GM23338 (cell line): Measurements from ENCODE around the gene SLC35F6. TPM values are rescaled to one million over a fixed set of nuclear protein-coding genes. Genes with fewer than 3 reads are reported as not detected.

Experiments used
- ATAC-seq: fragments of 200-7000 bp; cut with Tn5 transposase; 3 replicates; pipeline ENCODE4 v1.9.1; 2020
- DNase-seq: peaks from one replicate; pipeline ENCODE4 v3.0.0-alpha.2; 2015; ENCODE audit warnings: low spot score
- H2AFZ ChIP-seq: fragments of 200-600 bp; sonication (generic); 2 replicates; pipeline ENCODE4 v1.8.0; 2016; ENCODE audit warnings: antibody characterized with exemption, mild to moderate bottlenecking, moderate library complexity
- H3F3A ChIP-seq: fragments of 200-600 bp; sonication (generic); replicated peaks from 2 replicates; pipeline ENCODE4 v1.8.0; 2017; ENCODE audit warnings: antibody characterized with exemption, mixed run types, low read depth
- H3K27ac ChIP-seq: fragments of 200-600 bp; sonication (generic); 2 replicates; pipeline ENCODE4 v1.6.1; 2016; ENCODE audit warnings: low read depth
- H3K27me3 ChIP-seq: fragments of 200-600 bp; sonication (generic); 2 replicates; pipeline ENCODE4 v1.8.0; 2016; ENCODE audit warnings: mild to moderate bottlenecking, mixed run types, moderate library complexity; ENCODE audit not compliant: insufficient read depth
- H3K36me3 ChIP-seq: fragments of 200-600 bp; sonication (generic); 2 replicates; pipeline ENCODE4 v1.8.0; 2016; ENCODE audit warnings: mild to moderate bottlenecking; ENCODE audit not compliant: insufficient read depth
- H3K4me1 ChIP-seq: fragments of 200-600 bp; sonication (generic); 2 replicates; pipeline ENCODE4 v1.8.0; 2016; ENCODE audit warnings: mild to moderate bottlenecking, moderate library complexity; ENCODE audit not compliant: insufficient read depth
- H3K4me2 ChIP-seq: fragments of 200-600 bp; sonication (generic); 2 replicates; pipeline ENCODE4 v1.7.1; 2017; ENCODE audit warnings: mixed run types
- H3K4me3 ChIP-seq: fragments of 200-600 bp; sonication (generic); 2 replicates; pipeline ENCODE4 v1.6.1; 2016; ENCODE audit warnings: mixed run types
- H3K79me2 ChIP-seq: fragments of 200-600 bp; sonication (generic); replicated peaks from 2 replicates; pipeline ENCODE4 v1.8.0; 2017; ENCODE audit warnings: mild to moderate bottlenecking; ENCODE audit not compliant: insufficient read depth
- H3K9me2 ChIP-seq: fragments of 200-600 bp; sonication (generic); 2 replicates; pipeline ENCODE4 v1.8.0; 2017; ENCODE audit not compliant: insufficient read depth
- H4K20me1 ChIP-seq: fragments of 200-600 bp; sonication (generic); replicated peaks from 2 replicates; pipeline ENCODE4 v1.8.0; 2017; ENCODE audit warnings: mild to moderate bottlenecking; ENCODE audit not compliant: insufficient read depth
- H3K27ac Mint-ChIP-seq: 2 replicates; pipeline ENCODE4 v1.8.0; 2020; ENCODE audit warnings: inconsistent platforms, mild to moderate bottlenecking, moderate library complexity, mixed read lengths
- H3K27me3 Mint-ChIP-seq: 3 replicates; pipeline ENCODE4 v1.8.0; 2022; ENCODE audit warnings: low read depth, mild to moderate bottlenecking, moderate library complexity, mixed read lengths, inconsistent platforms; ENCODE audit not compliant: insufficient read depth, poor library complexity
- H3K36me3 Mint-ChIP-seq: 3 replicates; pipeline ENCODE4 v1.8.0; 2021; ENCODE audit warnings: low read depth, mild to moderate bottlenecking, inconsistent platforms, moderate library complexity, mixed read lengths
- H3K4me1 Mint-ChIP-seq: 3 replicates; pipeline ENCODE4 v1.8.0; 2020; ENCODE audit warnings: mild to moderate bottlenecking, inconsistent platforms, mixed read lengths
- H3K4me3 Mint-ChIP-seq: 3 replicates; pipeline ENCODE4 v1.8.0; 2021; ENCODE audit warnings: moderate library complexity, mild to moderate bottlenecking, inconsistent platforms, mixed read lengths
- H3K9me3 Mint-ChIP-seq: 3 replicates; pipeline ENCODE4 v1.8.0; 2020; ENCODE audit warnings: moderate library complexity, mild to moderate bottlenecking, inconsistent platforms, mixed read lengths
- CREB1 ChIP-seq: fragments of 250-450 bp; sonication (Bioruptor Pico); IDR thresholded peaks from 2 replicates; pipeline ENCODE4 v1.5.0; 2020; ENCODE audit warnings: low read depth, mild to moderate bottlenecking, moderate library complexity
- EZH2 ChIP-seq: fragments of 200-600 bp; sonication (generic); IDR thresholded peaks from one replicate; pipeline ENCODE4 v1.8.0; 2017; ENCODE audit warnings: antibody characterized with exemption, mild to moderate bottlenecking, low read depth; ENCODE audit not compliant: unreplicated experiment
- EZH2phosphoT487 ChIP-seq: fragments of 200-600 bp; sonication (generic); IDR thresholded peaks from one replicate; pipeline ENCODE4 v1.8.1; 2018; ENCODE audit warnings: antibody characterized with exemption; ENCODE audit not compliant: unreplicated experiment
- JUNB ChIP-seq: IDR thresholded peaks from one replicate; pipeline ENCODE4 v1.6.1; 2016; ENCODE audit warnings: antibody characterized with exemption; ENCODE audit not compliant: unreplicated experiment
- NANOG ChIP-seq: IDR thresholded peaks from 2 replicates; pipeline ENCODE4 v1.6.1; 2016; ENCODE audit warnings: antibody characterized with exemption, borderline replicate concordance
- POLR2AphosphoS5 ChIP-seq: IDR thresholded peaks from 2 replicates; pipeline ENCODE4 v1.6.1; 2016; ENCODE audit warnings: antibody characterized with exemption, low read depth
- STAT1 ChIP-seq: IDR thresholded peaks from one replicate; pipeline ENCODE4 v1.6.1; 2016; ENCODE audit warnings: antibody characterized with exemption; ENCODE audit not compliant: unreplicated experiment
- ZNF114 ChIP-seq: fragments of 250-450 bp; sonication (Bioruptor Pico); IDR thresholded peaks from 2 replicates; pipeline ENCODE4 v1.5.0; 2020; ENCODE audit warnings: mild to moderate bottlenecking, moderate library complexity
- ZNF331 ChIP-seq: fragments of 250-450 bp; sonication (Bioruptor Pico); IDR thresholded peaks from 2 replicates; pipeline ENCODE4 v1.5.0; 2020; ENCODE audit warnings: low read depth, mild to moderate bottlenecking, moderate library complexity
- polyA plus RNA-seq: library from polyadenylated mRNA; unstranded; fragments of >200 nt; fragmentation: Nextera tagmentation; extraction: Ambion mirVana; gene quantifications from 2 replicates; pipeline ENCODE4 v1.2.1, GENCODE V29; 2016
- total RNA-seq: library from RNA; depleted of rRNA; stranded (reverse); fragments of >200 nt; shearing (Covaris generic); gene quantifications from 2 replicates; pipeline ENCODE4 v1.2.3, GENCODE V29; 2014
- TF ChIP-seq, protein P1 (sequence below): fragments of 250-450 bp; sonication (Bioruptor Pico); IDR thresholded peaks from 2 replicates; pipeline ENCODE4 v1.5.0; 2020; ENCODE audit warnings: mild to moderate bottlenecking, moderate library complexity
- TF ChIP-seq, protein P2 (sequence below), 2 experiments: fragments of 200-600 bp in 1 of 2; sonication (generic) in 1 of 2; conservative IDR thresholded peaks; 2 replicates each; pipeline versions ENCODE4 v1.5.1 to v1.6.1; 2016 to 2017; ENCODE audit warnings: antibody characterized with exemption in 2 of 2, low read depth in 2 of 2, mild to moderate bottlenecking in 2 of 2, moderate library complexity in 1 of 2
- TF ChIP-seq, protein P3 (sequence below): IDR thresholded peaks from one replicate; pipeline ENCODE4 v1.6.1; 2018; ENCODE audit warnings: antibody characterized with exemption; ENCODE audit not compliant: unreplicated experiment
- TF ChIP-seq, protein P4 (sequence below): IDR thresholded peaks from 2 replicates; pipeline ENCODE4 v1.6.1; 2016; ENCODE audit warnings: antibody characterized with exemption

The SLC35F6 gene
- total and polyA plus RNA-seq, 2 experiments from 2014 or later = 6.0 to 15.0 TPM

DNA sequence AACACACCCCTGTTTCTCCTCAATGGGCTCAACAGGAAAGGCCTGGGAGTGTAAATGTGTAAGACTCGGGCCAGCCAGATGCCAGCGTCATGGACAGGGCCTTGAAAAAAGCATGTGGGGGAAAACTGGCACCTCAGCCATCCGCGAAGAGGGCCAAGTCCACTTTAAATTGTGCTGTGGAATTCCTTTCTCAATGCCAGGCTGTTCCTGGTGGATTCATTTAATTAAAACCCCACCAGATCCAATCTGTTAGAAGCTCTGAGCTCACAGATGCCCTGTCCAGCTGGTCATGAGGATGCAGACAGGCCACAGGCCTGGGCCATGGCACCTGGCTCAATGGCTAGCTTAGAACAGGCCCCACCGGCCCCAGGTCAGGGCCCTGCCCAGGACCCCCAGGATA, 46.7 kb upstream of the SLC35F6 start:
- Histone ChIP-seq H3K27ac (no peak overlapping the region), H3K4me2 (no peak overlapping the region), H3K9me2 (no peaks in the 10 kb centered on the region), H3K36me3 (no peaks in the 10 kb centered on the region), H4K20me1 (no peaks in the 10 kb centered on the region), H2AFZ (no peak overlapping the region), H3F3A (no peaks in the 10 kb centered on the region), H3K4me3 (no peak overlapping the region), H3K79me2 (no peaks in the 10 kb centered on the region), H3K27me3 (no peaks in the 10 kb centered on the region), H3K4me1 (peaks cover 5% of the 10 kb centered on the region)
- H3K4me3 Mint-ChIP-seq = no peak overlapping the region
- no peak for DNase-seq
- peaks cover 8% of the 10 kb centered on the region for H3K27me3 Mint-ChIP-seq
- H3K36me3 Mint-ChIP-seq = no peaks in the 10 kb centered on the region
- H3K27ac Mint-ChIP-seq = no peak overlapping the region
- peaks cover 13% of the 10 kb centered on the region for H3K4me1 Mint-ChIP-seq
- no peak for ATAC-seq
- TF ChIP-seq, protein P1, sequence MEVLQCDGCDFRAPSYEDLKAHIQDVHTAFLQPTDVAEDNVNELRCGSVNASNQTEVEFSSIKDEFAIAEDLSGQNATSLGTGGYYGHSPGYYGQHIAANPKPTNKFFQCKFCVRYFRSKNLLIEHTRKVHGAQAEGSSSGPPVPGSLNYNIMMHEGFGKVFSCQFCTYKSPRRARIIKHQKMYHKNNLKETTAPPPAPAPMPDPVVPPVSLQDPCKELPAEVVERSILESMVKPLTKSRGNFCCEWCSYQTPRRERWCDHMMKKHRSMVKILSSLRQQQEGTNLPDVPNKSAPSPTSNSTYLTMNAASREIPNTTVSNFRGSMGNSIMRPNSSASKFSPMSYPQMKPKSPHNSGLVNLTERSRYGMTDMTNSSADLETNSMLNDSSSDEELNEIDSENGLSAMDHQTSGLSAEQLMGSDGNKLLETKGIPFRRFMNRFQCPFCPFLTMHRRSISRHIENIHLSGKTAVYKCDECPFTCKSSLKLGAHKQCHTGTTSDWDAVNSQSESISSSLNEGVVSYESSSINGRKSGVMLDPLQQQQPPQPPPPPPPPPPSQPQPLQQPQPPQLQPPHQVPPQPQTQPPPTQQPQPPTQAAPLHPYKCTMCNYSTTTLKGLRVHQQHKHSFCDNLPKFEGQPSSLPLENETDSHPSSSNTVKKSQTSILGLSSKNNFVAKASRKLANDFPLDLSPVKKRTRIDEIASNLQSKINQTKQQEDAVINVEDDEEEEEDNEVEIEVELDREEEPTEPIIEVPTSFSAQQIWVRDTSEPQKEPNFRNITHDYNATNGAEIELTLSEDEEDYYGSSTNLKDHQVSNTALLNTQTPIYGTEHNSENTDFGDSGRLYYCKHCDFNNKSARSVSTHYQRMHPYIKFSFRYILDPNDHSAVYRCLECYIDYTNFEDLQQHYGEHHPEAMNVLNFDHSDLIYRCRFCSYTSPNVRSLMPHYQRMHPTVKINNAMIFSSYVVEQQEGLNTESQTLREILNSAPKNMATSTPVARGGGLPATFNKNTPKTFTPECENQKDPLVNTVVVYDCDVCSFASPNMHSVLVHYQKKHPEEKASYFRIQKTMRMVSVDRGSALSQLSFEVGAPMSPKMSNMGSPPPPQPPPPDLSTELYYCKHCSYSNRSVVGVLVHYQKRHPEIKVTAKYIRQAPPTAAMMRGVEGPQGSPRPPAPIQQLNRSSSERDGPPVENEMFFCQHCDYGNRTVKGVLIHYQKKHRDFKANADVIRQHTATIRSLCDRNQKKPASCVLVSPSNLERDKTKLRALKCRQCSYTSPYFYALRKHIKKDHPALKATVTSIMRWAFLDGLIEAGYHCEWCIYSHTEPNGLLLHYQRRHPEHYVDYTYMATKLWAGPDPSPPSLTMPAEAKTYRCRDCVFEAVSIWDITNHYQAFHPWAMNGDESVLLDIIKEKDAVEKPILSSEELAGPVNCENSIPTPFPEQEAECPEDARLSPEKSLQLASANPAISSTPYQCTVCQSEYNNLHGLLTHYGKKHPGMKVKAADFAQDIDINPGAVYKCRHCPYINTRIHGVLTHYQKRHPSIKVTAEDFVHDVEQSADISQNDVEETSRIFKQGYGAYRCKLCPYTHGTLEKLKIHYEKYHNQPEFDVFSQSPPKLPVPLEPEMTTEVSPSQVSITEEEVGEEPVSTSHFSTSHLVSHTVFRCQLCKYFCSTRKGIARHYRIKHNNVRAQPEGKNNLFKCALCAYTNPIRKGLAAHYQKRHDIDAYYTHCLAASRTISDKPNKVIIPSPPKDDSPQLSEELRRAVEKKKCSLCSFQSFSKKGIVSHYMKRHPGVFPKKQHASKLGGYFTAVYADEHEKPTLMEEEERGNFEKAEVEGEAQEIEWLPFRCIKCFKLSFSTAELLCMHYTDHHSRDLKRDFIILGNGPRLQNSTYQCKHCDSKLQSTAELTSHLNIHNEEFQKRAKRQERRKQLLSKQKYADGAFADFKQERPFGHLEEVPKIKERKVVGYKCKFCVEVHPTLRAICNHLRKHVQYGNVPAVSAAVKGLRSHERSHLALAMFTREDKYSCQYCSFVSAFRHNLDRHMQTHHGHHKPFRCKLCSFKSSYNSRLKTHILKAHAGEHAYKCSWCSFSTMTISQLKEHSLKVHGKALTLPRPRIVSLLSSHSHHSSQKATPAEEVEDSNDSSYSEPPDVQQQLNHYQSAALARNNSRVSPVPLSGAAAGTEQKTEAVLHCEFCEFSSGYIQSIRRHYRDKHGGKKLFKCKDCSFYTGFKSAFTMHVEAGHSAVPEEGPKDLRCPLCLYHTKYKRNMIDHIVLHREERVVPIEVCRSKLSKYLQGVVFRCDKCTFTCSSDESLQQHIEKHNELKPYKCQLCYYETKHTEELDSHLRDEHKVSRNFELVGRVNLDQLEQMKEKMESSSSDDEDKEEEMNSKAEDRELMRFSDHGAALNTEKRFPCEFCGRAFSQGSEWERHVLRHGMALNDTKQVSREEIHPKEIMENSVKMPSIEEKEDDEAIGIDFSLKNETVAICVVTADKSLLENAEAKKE (CRISPR knock-in tag) = no peak
- TF ChIP-seq POLR2AphosphoS5 (no peak), ZNF331 (CRISPR knock-in tag) (no peak), NANOG (no peak), CREB1 (CRISPR knock-in tag) (no peak), EZH2 (no peak), EZH2phosphoT487 (no peak), JUNB (no peak), ZNF114 (CRISPR knock-in tag) (no peak), STAT1 (no peak)
- TF ChIP-seq, protein P2, sequence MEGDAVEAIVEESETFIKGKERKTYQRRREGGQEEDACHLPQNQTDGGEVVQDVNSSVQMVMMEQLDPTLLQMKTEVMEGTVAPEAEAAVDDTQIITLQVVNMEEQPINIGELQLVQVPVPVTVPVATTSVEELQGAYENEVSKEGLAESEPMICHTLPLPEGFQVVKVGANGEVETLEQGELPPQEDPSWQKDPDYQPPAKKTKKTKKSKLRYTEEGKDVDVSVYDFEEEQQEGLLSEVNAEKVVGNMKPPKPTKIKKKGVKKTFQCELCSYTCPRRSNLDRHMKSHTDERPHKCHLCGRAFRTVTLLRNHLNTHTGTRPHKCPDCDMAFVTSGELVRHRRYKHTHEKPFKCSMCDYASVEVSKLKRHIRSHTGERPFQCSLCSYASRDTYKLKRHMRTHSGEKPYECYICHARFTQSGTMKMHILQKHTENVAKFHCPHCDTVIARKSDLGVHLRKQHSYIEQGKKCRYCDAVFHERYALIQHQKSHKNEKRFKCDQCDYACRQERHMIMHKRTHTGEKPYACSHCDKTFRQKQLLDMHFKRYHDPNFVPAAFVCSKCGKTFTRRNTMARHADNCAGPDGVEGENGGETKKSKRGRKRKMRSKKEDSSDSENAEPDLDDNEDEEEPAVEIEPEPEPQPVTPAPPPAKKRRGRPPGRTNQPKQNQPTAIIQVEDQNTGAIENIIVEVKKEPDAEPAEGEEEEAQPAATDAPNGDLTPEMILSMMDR (conservative IDR thresholded peaks at IDR 0.05; ENCODE audit: low read depth in 2 of 2) = no peak
- TF ChIP-seq, protein P3, sequence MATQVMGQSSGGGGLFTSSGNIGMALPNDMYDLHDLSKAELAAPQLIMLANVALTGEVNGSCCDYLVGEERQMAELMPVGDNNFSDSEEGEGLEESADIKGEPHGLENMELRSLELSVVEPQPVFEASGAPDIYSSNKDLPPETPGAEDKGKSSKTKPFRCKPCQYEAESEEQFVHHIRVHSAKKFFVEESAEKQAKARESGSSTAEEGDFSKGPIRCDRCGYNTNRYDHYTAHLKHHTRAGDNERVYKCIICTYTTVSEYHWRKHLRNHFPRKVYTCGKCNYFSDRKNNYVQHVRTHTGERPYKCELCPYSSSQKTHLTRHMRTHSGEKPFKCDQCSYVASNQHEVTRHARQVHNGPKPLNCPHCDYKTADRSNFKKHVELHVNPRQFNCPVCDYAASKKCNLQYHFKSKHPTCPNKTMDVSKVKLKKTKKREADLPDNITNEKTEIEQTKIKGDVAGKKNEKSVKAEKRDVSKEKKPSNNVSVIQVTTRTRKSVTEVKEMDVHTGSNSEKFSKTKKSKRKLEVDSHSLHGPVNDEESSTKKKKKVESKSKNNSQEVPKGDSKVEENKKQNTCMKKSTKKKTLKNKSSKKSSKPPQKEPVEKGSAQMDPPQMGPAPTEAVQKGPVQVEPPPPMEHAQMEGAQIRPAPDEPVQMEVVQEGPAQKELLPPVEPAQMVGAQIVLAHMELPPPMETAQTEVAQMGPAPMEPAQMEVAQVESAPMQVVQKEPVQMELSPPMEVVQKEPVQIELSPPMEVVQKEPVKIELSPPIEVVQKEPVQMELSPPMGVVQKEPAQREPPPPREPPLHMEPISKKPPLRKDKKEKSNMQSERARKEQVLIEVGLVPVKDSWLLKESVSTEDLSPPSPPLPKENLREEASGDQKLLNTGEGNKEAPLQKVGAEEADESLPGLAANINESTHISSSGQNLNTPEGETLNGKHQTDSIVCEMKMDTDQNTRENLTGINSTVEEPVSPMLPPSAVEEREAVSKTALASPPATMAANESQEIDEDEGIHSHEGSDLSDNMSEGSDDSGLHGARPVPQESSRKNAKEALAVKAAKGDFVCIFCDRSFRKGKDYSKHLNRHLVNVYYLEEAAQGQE = no peak
- TF ChIP-seq, protein P4, sequence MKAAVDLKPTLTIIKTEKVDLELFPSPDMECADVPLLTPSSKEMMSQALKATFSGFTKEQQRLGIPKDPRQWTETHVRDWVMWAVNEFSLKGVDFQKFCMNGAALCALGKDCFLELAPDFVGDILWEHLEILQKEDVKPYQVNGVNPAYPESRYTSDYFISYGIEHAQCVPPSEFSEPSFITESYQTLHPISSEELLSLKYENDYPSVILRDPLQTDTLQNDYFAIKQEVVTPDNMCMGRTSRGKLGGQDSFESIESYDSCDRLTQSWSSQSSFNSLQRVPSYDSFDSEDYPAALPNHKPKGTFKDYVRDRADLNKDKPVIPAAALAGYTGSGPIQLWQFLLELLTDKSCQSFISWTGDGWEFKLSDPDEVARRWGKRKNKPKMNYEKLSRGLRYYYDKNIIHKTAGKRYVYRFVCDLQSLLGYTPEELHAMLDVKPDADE = no peak
- H3K9me3 Mint-ChIP-seq = no peaks in the 10 kb centered on the region; the same call in 2 of the 3 replicates
